ENCODE results near the gene USP35.

Gene USP35

DNA sequence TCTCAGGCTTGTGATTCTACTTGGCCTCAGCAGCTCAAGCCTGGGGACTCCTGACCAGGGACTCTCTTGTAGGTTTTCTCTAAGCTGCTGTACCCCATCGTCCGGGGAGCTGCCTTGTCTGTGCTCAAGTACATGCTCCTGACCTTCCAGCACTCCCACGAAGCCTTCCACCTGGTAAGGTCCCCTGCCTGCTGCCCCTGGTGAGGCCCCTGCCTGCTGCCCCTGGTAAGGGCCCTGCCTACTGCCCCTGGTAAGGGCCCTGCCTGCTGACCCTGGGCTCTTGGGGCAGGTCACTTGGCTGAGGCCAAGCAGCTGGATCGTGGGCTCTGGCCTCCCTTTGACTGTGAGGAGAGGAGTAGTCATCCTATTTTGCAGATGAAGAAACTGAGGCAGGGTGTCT is 11.3 kb downstream of the USP35 start:
- Mint-ChIP-seq H3K9me3 (no peaks in the 10 kb centered on the region), H3K4me3 (no peak overlapping the region), H3K27ac (no peak overlapping the region), H3K27me3 (ENCODE audit: low read depth) (no peaks in the 10 kb centered on the region), H3K4me1 (ENCODE audit: low read depth) (peaks cover 43% of the 10 kb centered on the region), H3K36me3 (ENCODE audit: low read depth) (peaks cover 33% of the 10 kb centered on the region)

DNA sequence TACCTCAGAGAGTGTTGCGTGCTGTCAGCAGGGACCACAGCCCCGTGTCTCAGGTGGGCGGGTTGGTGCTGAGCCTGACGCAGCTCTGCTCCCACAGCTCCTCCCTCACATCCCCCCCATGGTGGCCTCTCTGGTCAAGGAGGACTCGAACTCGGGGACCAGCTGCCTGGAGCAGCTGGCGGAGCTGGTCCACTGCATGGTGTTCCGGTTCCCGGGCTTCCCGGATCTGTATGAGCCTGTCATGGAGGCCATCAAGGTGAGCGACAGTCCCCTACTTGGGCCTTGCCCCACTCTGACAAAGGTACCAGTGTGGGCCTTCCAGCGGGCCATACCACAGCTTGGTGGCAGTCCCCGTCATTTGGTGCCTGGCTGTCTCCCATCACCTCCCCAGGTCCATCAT is 11.8 kb downstream of the USP35 start:
- Mint-ChIP-seq H3K36me3 (ENCODE audit: low read depth) (peaks cover 35% of the 10 kb centered on the region), H3K9me3 (no peaks in the 10 kb centered on the region), H3K4me1 (ENCODE audit: low read depth) (peaks cover 44% of the 10 kb centered on the region), H3K27ac (peak overlapping the region; percentile 73), H3K4me3 (no peak overlapping the region), H3K27me3 (ENCODE audit: low read depth) (no peaks in the 10 kb centered on the region)

DNA sequence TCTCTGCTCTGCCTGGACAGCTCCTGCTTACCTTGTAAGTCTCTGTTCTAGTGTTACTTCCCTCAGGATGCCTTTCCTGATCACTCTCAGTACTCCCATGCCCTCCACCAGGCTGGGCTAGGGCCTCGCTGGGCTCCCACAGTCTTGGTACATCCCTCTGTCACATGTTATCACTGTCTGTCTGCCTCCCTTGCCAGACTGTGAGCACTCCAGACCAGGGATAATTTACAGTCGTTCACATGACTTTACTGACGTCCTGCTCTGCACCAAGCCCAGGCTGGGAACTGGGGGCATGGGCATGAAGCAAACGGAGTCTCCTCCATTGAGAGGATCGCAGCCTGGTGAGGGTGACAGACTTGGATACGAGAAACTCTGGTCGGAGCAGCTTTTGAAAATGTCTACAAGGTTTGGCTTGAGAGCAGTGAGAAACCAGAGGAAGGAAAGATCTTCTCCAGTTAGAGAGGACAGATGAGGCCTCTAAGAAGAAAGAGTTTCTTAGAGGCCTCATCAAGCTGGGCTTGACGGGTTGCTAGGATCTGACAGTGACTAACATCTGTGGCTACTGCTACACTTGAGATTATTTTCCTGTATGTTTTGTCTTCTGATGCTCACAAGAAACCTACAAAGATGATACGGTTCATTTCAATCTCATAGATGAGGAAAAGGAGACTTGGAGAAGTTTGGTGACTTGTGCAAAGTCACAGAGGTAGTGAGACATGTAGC is 12.5 kb downstream of the USP35 start:
- H3K36me3 Mint-ChIP-seq (ENCODE audit: low read depth), result peaks cover 37% of the 10 kb centered on the region
- peak overlapping the region; percentile 29 for H3K4me3 Mint-ChIP-seq
- no peaks in the 10 kb centered on the region for H3K9me3 Mint-ChIP-seq
- H3K27ac Mint-ChIP-seq, result peak overlapping the region; percentile 73
- H3K4me1 Mint-ChIP-seq (ENCODE audit: low read depth), result peaks cover 44% of the 10 kb centered on the region
- no peaks in the 10 kb centered on the region for H3K27me3 Mint-ChIP-seq (ENCODE audit: low read depth)

DNA sequence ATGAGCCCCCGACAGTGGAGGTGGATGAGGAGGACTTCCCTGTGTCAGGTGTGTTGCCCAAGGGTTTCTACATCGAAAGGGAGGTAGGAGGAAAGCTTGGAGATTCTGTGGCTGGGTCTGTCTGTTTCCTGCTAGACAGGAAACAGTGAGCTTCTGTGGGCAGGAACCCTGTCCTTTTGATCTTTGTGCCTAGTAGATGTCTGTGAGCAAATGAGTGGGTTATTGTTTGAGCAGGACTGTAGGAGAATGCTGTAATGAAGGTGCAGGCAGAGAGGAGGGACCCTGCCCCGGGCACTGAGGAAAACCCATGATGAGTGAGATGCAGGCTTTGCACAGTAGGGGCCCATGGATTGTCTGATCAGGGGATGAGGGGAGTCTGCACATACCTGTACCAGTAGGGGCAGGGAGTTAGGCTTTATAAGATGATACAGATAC is 14.0 kb downstream of the USP35 start:
- no peaks in the 10 kb centered on the region for H3K27me3 Mint-ChIP-seq (ENCODE audit: low read depth)
- no peaks in the 10 kb centered on the region for H3K9me3 Mint-ChIP-seq
- H3K4me3 Mint-ChIP-seq, result peak overlapping the region; percentile 85
- H3K4me1 Mint-ChIP-seq (ENCODE audit: low read depth), result peaks cover 39% of the 10 kb centered on the region
- peaks cover 34% of the 10 kb centered on the region for H3K36me3 Mint-ChIP-seq (ENCODE audit: low read depth)
- peak overlapping the region; percentile 95 for H3K27ac Mint-ChIP-seq

DNA sequence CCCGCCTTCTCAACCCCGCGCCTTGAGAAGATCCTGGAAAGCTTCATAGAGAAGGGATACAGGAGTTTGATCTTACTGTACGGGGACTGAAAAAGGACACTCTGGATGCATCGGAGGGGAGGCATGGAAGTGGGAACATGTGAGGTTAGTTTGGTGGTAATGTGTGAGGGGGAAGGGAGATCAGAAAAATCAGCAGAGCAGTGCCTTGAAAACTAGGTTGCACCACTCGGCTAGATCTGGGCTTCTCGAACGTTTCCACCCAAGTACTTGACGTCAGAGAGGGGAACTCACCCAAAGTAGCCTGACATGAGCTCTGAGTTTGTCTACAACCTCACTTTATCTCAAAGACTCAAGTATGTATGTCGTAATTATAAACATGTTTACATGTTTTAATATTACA is 14.5 kb downstream of the USP35 start:
- H3K9me3 Mint-ChIP-seq, result no peaks in the 10 kb centered on the region
- no peaks in the 10 kb centered on the region for H3K27me3 Mint-ChIP-seq (ENCODE audit: low read depth)
- peak overlapping the region; percentile 95 for H3K27ac Mint-ChIP-seq
- peak overlapping the region; percentile 85 for H3K4me3 Mint-ChIP-seq
- peaks cover 37% of the 10 kb centered on the region for H3K36me3 Mint-ChIP-seq (ENCODE audit: low read depth)
- H3K4me1 Mint-ChIP-seq (ENCODE audit: low read depth), result peaks cover 39% of the 10 kb centered on the region

DNA sequence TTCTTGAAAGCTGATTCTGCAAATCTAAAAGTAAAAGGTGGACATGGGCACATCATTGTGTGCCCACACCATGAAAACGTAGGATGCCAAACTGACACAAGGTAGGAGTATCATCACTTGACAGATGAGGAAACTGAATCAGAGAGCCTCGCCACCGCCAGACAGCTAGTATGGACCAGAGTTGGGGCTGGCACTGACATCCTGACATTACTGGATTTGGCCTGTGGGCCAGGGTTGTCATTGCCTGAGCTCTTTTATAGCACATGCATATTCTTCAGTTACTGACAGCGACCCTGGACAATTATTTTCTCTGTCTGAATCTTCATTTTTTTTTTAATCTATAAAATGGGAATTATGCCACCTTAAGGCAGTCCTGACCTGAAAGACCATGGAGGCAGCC is 16.5 kb downstream of the USP35 start:
- H3K4me1 Mint-ChIP-seq (ENCODE audit: low read depth), result peaks cover 38% of the 10 kb centered on the region
- H3K4me3 Mint-ChIP-seq, result no peak overlapping the region

DNA sequence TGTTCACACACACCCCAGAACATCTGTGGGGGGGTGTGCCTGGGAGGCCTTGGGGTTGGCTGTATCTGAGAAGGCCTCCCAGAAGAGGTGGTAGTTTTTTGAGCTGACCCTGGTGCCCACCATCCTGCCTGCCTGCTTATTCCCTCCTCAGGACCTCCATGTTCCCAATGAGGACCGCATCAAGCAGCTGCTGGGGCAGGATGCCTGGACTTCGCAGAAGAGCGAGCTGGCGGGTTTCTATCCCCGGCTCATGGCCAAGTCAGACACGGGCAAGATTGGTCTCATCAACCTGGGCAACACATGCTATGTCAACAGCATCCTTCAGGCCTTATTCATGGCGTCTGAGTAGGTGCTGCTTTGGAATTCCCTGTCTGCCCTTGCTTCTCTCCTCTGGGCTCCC is 17.0 kb downstream of the USP35 start:
- H3K27ac Mint-ChIP-seq, result no peak overlapping the region
- no peaks in the 10 kb centered on the region for H3K9me3 Mint-ChIP-seq
- H3K4me3 Mint-ChIP-seq, result no peak overlapping the region
- H3K36me3 Mint-ChIP-seq (ENCODE audit: low read depth), result peaks cover 45% of the 10 kb centered on the region
- peaks cover 38% of the 10 kb centered on the region for H3K4me1 Mint-ChIP-seq (ENCODE audit: low read depth)
- no peaks in the 10 kb centered on the region for H3K27me3 Mint-ChIP-seq (ENCODE audit: low read depth)

More for the DNA sequence above, 16.5 kb downstream of the USP35 start:
- no peaks in the 10 kb centered on the region for H3K9me3 Mint-ChIP-seq
- H3K36me3 Mint-ChIP-seq (ENCODE audit: low read depth), result peaks cover 42% of the 10 kb centered on the region
- H3K27me3 Mint-ChIP-seq (ENCODE audit: low read depth), result no peaks in the 10 kb centered on the region
- H3K27ac Mint-ChIP-seq, result no peak overlapping the region

DNA sequence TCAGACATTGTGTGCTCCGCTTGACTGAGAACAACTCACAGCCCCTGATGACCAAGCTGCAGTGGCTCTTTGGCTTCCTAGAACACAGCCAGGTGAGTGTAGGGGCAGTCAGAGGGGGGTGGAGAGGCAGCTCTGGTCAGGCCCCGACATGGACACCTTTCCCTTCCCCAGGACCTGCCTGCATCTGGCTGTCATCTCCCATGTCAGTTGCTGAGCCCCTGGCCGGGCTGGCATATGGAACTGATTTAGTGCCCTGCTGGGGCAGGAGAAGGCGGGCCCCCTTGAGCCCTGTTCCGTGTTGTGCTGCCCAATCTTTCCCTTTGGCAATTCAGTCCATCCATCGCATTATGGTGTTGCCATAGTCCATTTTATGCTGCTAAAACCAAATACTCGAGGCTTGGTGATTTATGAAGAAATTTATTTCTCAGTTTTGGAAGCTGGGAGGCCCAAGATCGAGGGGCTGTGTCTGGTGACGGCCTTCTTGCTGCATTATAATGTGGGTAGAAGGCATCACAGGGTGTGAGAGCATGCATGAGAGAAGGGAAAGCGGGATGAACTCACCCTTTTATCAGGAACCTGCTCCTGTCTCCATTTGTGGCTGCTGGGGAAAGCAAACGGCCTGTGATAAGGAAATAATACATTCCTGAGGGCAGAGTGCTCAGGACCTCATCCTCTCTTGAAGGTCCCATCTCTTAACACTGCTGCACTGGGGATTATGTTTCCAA is 19.0 kb downstream of the USP35 start:
- no peak overlapping the region for H3K4me3 Mint-ChIP-seq
- H3K9me3 Mint-ChIP-seq, result no peaks in the 10 kb centered on the region
- no peak overlapping the region for H3K27ac Mint-ChIP-seq
- peaks cover 24% of the 10 kb centered on the region for H3K4me1 Mint-ChIP-seq (ENCODE audit: low read depth)
- H3K27me3 Mint-ChIP-seq (ENCODE audit: low read depth), result no peaks in the 10 kb centered on the region
- H3K36me3 Mint-ChIP-seq (ENCODE audit: low read depth), result peaks cover 48% of the 10 kb centered on the region

DNA sequence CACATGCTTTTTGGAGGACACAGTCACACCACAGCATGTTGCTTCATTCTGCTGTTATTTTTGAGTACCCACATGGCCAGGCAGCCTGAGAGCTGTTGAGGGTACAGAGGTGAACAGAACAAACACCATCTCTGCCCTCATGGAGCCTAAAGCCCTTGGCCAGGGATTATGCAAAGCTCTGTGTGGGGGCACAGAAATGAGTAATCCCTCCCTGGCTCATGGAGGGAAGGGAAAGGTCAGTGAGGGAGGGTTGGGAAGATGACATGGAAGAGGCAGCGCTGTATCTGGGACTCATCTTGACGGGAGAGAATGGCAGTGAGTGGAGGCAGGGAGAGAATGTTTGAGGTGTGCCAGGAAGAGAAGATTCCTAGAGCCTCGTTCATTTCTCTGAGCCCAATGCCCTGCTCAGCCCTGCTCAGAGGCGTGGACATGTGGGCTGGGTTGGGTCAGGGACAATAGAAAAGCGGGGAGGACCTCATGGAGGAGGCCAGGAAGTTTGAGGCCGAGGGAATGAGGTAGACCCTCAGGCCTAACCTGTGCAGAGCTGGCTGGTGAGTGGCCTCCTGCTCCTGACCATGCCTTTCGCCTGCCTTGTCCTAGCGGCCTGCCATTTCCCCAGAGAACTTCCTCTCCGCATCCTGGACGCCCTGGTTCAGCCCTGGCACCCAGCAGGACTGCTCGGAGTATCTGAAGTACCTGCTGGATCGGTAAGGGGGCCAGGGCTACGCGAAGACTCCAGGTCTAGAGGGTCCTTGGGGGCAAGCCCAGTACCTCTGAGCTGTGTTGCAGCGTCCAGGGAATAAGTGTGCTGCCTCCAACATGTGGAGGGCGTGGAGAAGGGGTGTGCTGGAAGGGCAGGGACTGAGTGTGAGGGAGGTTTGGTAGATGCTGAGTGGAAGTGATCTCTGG is 19.8 kb downstream of the USP35 start:
- H3K27me3 Mint-ChIP-seq (ENCODE audit: low read depth), result no peaks in the 10 kb centered on the region
- H3K4me1 Mint-ChIP-seq (ENCODE audit: low read depth), result peaks cover 20% of the 10 kb centered on the region
- H3K27ac Mint-ChIP-seq, result peak overlapping the region; percentile 58
- H3K9me3 Mint-ChIP-seq, result no peaks in the 10 kb centered on the region
- no peak overlapping the region for H3K4me3 Mint-ChIP-seq
- peaks cover 50% of the 10 kb centered on the region for H3K36me3 Mint-ChIP-seq (ENCODE audit: low read depth)

DNA sequence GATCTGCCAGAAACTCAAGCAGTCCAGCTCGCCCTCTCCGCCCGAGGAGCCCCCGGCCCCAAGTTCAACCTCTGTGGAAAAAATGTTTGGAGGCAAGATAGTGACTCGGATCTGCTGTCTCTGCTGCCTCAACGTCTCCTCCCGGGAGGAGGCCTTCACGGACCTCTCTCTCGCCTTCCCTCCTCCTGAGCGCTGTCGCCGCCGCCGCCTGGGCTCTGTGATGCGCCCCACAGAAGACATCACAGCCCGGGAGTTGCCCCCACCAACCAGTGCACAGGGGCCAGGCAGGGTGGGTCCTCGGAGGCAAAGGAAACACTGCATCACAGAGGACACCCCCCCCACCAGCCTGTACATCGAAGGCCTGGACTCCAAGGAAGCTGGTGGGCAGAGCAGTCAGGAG is 20.8 kb downstream of the USP35 start:
- Mint-ChIP-seq H3K4me1 (ENCODE audit: low read depth) (peaks cover 17% of the 10 kb centered on the region), H3K4me3 (no peak overlapping the region), H3K9me3 (no peaks in the 10 kb centered on the region), H3K36me3 (ENCODE audit: low read depth) (peaks cover 48% of the 10 kb centered on the region), H3K27me3 (ENCODE audit: low read depth) (no peaks in the 10 kb centered on the region), H3K27ac (no peak overlapping the region)

DNA sequence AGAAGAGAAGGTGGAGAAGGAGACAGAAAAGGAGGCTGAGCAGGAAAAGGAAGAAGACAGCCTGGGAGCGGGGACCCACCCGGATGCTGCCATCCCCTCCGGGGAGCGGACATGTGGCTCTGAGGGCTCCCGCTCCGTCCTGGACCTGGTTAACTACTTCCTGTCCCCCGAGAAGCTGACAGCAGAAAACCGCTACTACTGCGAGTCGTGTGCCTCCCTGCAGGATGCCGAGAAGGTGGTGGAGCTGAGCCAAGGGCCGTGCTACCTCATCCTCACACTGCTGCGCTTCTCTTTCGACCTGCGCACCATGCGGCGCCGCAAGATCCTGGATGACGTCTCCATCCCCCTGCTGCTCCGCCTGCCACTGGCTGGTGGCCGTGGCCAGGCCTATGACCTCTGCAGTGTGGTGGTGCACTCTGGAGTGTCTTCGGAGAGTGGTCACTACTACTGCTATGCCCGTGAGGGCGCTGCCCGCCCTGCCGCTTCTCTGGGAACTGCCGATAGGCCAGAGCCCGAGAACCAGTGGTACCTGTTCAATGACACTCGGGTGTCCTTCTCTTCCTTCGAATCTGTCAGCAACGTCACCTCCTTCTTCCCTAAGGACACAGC is 21.4 kb downstream of the USP35 start:
- H3K36me3 Mint-ChIP-seq (ENCODE audit: low read depth), result peaks cover 48% of the 10 kb centered on the region

DNA sequence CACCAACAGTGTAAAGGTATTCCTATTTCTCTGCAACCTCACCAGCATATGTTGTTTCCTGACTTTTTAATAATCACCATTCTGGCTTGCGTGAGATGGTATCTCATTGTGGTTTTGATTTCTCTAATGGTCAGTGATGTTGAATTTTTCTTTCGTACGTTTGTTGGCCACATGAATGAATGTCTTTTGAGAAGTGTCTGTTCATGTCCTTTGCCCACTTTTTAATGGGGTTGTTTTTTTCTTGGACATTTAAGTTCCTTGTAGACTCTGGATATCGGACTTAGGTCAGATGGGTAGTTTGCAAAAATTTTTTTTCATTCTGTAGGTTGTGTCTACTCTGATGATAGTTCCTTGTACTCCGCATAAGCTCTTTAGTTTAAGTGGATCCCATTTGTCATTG is 22.8 kb downstream of the USP35 start:
- Mint-ChIP-seq H3K36me3 (ENCODE audit: low read depth) (peaks cover 51% of the 10 kb centered on the region), H3K27ac (no peak overlapping the region), H3K4me1 (ENCODE audit: low read depth) (peaks cover 9% of the 10 kb centered on the region), H3K4me3 (no peak overlapping the region), H3K27me3 (ENCODE audit: low read depth) (no peaks in the 10 kb centered on the region), H3K9me3 (no peaks in the 10 kb centered on the region)

More for the DNA sequence above, 21.4 kb downstream of the USP35 start:
- Mint-ChIP-seq H3K9me3 (no peaks in the 10 kb centered on the region), H3K4me1 (ENCODE audit: low read depth) (peaks cover 10% of the 10 kb centered on the region), H3K27ac (peak overlapping the region; percentile 55), H3K27me3 (ENCODE audit: low read depth) (no peaks in the 10 kb centered on the region), H3K4me3 (no peak overlapping the region)

DNA sequence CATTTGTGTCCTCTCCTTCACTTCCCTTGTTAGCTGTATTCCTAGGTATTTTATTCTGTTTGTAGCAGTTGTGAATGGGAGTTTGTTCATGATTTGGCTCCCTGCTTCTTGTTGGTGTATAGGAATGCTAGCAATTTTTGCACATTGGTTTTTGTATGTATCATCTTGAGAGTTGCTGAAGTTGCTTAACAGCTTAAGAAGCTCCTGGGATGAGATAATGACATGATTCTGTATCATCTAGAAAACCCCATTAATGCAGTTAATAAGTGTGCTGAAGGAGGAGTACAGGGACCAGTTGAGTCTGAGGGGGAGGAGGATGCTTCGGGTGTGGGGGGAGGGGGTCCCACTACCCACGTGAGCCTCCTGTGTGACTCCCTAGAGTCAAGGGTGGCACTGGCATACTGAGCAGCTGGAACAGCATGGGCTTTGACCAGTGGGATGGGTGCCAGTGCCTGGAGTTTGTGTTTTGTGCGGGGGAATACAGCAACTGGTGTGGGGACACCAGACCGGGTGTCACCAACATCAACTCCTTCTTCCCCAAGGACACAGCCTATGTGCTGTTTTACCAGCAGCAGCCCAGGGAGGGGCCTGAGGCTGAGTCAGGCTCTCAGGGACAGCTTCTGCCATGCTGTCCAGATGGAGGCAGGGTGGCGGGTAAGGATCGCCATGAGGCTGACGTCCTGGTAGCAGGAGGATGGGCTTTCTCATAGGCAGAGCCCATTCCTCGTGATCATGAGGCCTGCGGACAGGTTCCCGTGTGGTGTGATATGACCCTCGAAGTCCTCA is 24.1 kb downstream of the USP35 start:
- Mint-ChIP-seq H3K27ac (no peak overlapping the region), H3K4me3 (no peak overlapping the region), H3K36me3 (ENCODE audit: low read depth) (peaks cover 60% of the 10 kb centered on the region), H3K27me3 (ENCODE audit: low read depth) (no peaks in the 10 kb centered on the region), H3K4me1 (ENCODE audit: low read depth) (peaks cover 18% of the 10 kb centered on the region), H3K9me3 (no peaks in the 10 kb centered on the region)
